HG02642 (cell line): Measurements from ENCODE around the gene ADH1B.
"Not testable (repeated sequence)": the region's sequence is repeated elsewhere in the genome, so short reads cannot be mapped to it uniquely, and the experiment has no call there.

Source experiments
- ATAC-seq: cut with Tn5 transposase; IDR thresholded peaks from one replicate; pipeline ENCODE4 v1.9.1; 2021; ENCODE audit warnings: mild to moderate bottlenecking; ENCODE audit not compliant: unreplicated experiment, poor library complexity

The ADH1B gene

DNA sequence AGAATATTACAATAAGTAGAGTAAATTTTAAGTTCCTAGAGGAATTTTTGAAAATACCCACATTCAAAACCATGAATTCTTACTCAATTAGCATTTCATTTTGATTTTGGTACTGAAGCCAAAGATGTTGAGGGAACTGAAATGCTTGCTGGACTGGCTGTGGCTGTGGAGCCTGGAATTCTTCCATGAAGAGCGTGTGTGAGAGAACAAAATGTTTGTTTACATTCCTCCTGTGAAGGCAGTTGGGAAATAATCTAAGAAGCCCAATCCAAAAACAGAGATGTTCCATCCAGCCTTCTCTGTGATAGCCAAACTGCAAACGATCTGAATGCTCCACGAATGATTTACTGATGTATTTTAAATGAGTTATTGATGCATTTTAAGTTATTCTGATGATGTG, 3.8 kb upstream of the ADH1B start:
- ATAC-seq, result no peak

DNA sequence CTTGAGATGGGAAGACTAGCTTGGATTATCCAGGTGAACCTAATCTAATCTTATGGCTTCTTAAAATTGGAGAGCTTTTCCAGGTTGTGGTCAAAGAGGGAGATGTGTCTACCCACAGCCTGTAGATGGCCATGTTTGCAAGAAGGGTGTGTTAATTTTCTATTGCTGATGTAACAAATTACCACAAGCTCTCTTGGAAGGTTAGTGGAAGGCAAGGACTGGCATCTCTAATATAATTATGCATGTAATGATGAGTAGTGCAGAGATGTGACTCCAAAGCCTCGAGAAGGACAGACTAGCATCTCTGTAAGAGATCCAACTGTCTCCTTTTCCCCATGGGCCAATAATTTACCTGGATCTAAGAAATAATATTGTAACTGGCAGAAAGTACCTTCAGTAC, 3.2 kb upstream of the ADH1B start:
- no peak for ATAC-seq

DNA sequence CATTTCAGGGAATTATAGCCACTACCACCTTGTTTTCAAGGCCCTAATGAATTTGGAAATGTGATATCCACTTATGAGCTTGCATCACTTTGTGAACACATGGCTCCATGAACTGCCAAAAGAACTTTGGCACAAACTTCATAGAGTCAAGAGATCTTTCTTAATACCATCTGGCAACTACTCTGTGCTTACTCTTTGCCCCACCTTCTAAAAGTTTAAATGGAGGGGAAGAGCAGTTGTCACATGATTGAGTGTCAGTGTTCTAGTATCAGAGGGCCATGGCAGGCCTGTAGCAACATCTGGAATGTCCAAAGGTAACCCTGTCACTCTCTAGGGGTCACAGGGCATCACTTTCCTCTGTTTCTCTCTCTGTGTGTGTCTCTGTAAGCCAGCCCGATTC, 2.6 kb upstream of the ADH1B start:
- ATAC-seq, result no peak

DNA sequence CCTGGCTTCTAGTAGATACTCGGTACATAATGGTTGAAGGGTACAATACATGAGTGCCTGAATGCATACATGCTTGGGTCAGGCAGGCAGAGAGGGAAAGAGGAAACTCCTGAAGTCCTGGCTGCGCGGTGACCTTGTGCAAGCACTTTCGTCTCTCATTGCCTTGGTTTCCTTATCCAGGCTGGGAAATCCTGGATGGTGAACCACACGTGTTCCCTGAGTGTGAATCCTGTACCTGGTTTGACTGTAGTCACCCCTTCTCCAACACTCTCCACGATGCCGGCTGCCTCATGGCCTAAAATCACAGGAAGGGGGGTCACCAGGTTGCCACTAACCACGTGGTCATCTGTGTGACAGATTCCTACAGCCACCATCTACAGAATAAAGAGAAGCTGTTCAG, 3.4 kb downstream of the ADH1B start:
- not testable (repeated sequence) for ATAC-seq

DNA sequence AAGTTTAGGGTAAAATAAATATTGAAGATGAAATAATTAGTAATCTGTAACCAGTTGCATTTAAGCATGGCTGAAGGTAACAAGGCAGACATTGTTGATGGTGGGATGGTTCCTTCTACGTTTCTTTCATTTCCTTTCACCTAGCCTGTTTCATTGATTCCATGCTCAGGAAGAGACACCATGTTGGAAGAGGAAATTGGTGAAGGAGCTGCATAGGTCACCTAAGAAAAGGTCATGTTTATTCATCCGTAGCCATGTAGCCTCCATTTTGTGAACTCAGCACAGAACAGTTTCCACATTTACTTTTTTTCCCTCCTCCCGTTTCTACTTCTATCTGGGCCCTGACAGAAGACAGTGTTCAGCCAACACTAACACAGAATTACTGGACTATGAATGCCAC, 3.8 kb downstream of the ADH1B start:
- ATAC-seq, result no peak

DNA sequence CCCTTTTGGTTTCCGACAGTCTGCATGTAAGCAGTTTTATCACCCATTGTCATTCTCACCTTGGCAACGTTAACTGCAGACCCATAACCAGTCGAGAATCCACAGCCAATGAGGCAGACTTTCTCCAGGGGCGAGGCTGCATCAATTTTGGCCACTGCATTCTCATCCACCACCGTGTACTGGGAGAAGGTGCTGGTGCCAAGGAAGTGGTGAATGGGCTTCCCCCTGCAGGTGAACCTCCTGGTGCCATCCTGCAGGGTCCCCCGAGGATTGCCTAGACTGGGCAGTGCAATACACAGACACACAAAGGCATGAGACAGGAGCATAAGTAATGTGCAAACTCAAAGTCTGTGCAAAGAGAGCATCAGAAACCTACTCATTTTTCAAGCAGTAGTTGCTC, 5.4 kb downstream of the ADH1B start:
- ATAC-seq, result no peak

DNA sequence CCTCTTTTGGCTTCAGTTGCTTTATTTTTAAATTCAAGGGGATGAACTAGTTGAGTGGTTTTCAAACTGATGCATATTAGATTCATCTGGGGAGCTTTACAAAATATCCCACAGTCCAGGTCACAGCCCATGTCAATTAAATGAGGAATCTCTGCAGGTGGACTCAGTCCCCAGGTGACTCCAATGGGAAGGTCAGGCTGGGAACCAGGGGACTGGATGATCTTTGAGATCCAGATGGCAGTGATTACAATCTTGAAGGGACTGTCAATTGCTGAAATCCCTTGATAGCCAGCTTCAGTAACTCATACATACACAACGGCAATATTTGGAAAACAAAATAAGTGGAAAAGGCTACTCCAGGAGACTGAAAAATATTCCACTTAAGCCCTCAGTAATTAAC, 7.0 kb downstream of the ADH1B start:
- no peak for ATAC-seq

DNA sequence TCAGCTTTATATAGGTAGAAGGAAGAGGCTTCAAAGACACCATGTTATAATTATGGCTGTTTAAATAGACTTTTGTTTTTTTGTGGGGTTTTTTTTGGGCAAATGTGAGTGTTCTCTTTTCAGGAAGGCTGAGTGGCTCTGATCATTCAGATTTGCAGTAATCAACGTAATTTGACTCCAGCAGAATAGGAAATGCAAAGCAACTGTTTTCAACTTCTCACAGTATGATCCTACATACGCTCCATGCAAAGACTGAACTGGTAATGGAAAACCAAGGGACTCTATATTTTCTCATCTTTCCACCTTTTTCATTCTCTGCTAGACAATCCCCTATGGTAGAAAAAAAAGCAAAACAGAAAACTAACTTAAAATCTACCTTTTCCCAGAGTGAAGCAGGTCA, 10.8 kb downstream of the ADH1B start:
- ATAC-seq, result no peak

DNA sequence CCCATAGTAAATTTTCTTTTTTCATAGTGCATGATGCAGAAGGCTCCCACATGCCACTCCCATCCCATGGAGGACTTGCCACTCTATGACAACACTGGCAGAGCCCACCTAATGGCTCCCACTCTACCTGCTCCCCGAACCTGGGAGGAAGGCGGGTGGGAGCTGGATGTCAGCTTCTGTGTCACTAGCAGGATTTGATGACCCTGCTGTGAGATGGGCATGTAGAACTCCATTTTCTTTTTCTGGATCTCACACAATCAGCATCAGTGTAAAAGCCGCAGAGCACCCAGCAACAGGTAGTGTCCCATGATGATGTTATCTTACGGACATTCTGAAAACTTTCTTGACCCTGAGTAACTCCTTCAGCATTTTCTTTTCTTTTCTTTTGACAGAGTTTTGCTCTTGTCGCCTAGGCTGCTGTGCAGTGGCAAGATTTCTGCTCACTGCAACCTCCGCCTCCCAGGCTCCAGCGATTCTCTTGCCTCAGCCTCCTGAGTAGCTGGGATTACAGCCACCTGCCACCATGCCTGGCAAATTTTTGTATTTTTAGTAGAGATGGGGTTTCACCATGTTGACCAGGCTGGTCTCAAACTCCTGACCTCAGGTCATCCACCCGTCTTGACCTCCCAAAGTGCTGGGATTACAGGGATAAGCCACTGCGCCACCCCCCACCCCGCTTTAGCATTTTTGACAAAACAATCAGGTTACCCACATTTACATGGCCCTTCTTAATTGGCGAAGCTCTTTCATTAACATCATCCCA, 15.4 kb downstream of the ADH1B start:
- no peak for ATAC-seq

DNA sequence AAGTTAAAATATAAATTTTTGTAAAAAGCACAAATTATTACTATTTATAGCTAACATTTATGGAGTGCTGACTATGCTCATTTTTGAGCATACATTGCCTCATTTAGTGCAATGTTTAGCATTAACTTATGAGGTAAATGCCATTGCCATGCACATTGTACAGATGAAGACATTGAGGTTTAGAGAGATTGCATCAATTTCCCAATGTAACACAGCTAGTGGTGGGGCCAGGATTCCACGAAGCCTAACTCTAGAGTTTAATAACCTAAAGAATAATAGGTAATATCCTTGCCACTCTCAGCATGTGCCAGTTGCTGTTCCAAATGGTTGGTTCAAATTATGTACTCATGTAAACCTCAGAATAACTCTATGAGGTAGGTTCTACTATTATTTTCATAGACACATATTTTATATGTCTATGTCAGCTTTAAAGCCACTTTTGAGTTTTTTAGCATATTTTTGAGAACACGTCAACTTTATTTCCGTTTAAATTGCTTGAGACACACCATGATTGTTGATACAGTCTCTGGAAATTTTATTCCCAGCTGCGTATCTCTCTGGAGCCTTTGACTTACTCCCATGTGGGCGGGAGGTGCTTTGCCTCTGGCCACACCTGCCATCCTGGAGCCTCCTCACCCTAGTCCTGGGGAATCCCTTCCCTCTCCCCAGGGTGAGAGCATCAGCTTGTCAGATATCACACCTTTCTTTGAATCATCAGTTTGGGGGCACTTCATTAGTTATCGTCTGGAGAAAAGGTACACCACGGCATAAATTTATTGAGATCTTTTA, 19.6 kb downstream of the ADH1B start:
- no peak for ATAC-seq

DNA sequence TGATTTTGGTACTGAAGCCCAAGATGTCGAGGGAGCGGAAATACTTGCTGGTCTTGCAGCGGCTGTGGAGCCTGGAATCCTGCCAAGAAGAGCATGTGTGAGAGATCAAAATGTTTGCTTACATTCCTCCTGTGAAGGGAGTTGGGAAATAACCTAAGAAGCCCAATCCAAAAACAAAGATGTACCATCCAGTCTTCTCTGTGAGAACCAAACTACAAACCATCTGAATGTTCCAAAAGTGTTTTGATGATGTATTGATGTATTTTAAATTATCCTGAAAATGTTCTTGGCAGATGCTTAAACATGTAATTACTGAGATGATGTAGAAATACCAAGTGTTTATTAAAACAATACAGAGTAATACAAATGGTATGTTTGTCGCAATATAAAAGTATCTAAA, 20.3 kb downstream of the ADH1B start:
- no peak for ATAC-seq

DNA sequence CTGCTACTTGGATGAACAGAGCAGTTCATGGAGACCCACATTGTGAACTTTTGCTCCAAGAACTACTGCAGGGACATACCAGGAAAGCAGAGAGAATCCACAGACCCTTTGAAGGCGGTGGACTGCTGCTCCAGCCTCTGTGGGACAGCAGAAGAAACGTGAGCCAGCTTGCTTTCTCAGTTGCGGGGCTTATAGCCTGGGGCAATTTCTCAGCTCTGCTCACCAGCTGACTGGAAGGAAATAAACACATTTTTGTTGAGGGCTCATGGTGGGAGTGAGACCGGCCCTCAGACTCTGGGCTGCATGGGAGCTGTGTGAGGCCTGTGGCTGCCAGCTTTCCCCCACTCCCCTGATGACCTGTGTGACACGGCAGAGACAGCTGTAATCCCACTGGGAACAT, 27.8 kb downstream of the ADH1B start:
- no peak for ATAC-seq

DNA sequence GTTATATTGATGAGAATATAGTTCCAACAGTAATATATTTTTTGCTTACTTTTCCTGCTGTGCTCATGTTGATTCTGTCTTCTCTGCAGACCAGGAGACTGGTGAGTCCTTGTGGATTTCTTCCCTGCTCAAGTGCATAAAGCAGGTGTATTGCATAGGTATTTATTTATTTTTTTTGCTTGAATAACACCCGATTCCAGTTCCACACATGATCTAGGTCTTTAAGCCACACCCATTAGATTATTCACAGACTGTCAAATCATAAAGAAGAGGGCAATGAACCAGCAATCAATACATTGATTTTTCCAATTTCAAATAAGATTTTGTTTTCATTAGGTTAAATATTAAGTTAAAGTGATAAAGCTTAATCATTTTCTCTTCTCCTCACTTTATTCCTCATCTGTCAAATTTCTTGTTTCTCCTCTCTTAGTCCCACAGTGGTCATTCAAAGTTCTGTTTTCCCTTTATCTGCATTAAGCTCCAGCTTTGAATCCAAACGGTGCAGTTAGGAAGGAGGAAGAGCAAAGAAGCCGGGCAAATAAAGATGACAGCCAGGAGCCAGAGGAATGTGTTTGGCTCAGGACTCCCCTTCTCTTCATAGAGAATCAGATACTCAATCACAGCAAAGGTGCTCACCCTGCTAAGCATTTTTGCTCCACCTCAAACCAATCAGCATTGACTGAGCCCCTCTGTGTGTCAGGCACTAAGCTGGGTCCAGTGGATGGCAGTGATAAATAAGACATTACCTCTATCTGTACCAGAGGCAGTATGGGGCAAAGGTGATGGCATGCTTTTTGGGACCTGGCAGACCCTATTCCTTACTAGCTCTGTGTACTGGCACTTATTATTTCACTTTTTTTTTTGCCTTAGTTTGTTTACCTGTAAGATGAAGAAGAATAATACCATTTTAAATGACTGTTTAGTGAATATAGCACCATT, 30.1 kb downstream of the ADH1B start, which contains the start of gene ADH1A:
ADH1A (minus strand) TSS at position 138 of the 939 bp plus-strand sequence; CDS start at position 67, 71 bp downstream.
- ATAC-seq, result no peak

DNA sequence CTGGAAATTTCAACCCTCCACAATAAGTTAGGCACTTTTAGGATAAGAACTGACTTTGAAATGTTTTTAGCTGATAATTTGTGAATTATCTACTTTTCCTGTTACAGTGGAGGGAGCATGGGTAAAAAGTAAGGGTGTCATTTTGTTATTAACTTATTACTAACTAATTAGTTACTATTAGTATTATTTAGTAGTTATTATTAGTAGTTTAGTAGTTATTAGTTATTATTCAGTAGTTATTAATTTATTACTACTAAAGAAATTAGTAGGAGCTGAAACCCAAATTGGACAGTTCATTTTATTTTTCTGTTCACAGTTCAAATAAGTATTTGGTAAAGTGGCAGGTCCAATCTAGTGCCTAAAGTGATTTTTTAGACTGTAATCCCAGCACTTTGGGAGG, 35.8 kb downstream of the ADH1B start:
- no peak for ATAC-seq

DNA sequence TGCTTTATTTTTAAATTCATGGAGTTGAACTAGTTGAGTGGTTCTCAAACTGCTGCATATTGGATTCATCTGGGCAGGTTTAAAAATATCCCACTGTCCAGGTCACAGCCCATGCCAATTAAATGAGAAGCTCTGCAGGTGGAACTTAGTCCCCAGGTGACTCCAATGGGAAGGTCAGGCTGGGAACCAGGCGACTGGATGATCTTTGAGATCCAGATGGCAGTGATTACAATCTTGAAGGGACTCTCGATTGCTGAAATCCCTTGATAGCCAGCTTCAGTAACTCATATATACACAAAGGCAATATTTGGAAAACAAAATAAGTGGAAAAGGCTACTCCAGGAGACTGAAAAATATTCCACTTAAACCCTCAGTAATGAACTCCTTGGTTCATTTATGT, 38.5 kb downstream of the ADH1B start:
- no peak for ATAC-seq

DNA sequence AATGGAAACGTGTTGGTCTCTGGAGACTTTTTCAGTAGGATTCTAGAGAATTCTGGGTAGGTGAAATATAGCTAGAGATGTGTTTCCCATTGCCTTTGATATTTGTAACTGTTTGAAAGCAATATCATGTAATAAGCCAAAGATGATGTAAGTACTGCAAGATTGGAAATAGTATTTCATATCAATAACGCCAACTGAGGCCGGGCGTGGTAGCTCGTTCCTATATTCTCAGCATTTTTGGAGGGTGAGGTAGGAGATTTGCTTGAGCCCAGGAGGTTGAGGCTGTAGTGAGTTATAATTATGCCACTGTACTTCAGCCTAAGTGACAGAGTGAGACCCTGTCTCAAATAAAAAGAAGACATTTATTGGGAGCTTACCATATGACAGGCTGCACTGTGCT, 39.9 kb downstream of the ADH1B start:
- no peak for ATAC-seq

DNA sequence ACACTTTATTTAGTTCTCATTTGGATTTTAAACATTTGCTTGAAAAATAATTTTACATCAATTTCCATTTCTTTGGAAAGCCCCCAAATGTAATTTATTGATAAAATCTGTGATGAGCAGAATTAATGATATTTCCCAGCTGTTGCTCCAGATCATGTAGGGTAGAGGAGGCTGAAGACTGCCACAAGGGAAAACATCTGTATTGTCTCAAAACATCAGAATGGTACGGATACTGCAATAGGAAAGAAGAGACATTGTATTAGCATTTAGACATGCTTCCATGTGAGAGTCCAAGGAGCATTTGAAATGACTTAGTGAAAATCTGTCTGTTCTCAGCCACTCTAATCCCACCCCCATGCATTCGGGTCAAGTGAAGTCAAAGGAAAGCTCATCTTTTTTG, 44.8 kb downstream of the ADH1B start:
- ATAC-seq, result no peak

DNA sequence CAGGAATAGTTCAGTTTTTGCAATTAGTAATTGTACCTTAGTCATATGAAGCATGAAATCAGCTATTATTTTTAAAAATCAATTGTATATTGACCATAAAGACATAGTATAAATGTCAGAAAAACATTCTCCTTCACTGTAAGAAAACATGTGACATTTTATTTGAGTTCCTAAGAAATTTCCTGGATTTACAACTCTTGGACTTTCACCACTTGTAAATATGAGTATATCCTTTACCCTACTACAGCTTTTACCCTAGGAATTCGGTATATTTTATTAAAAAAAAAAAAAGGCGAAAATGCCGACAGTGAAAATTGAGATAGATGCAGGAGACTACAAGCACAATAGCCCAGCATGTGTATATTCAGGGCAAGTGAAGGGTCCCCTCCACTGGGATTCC, 45.3 kb downstream of the ADH1B start:
- ATAC-seq, result no peak

DNA sequence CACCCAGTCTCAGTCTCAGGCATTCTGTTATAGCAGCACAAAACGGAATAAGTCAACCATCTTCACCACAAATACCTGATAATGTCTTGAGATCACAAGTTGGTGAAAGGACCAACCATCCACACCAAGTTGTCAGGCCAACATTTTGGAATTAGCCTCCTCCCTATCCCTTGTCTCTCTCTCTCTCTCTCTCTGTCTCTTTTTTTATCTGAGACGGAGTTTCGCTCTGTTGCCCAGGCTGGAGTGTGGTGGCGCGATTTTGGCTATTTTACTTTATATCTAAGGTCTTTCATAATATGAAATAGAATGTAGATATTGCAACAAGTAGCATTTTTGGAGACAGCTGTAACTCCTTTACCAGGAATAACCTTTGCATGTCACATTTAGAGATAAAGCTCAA, 46.2 kb downstream of the ADH1B start:
- no peak for ATAC-seq

DNA sequence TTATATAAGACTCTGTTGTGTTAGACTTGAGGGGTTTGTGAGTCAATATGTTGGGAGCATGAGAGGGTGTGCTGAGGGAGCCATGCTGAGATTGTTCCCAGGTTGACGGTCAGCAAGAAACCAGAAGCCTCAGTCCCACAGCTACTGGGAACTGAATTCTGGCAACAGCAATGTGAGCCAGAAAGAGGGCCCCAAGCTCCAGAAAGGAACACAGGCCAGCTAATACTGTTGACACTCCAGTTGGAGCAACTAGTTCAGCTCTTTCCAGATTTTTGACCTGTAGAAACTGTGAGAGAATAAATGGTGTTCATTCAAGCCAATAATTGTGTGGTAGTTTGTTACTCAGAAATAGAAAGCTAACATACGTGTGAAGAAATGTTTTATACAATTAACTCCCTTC, 47.5 kb downstream of the ADH1B start:
- no peak for ATAC-seq

DNA sequence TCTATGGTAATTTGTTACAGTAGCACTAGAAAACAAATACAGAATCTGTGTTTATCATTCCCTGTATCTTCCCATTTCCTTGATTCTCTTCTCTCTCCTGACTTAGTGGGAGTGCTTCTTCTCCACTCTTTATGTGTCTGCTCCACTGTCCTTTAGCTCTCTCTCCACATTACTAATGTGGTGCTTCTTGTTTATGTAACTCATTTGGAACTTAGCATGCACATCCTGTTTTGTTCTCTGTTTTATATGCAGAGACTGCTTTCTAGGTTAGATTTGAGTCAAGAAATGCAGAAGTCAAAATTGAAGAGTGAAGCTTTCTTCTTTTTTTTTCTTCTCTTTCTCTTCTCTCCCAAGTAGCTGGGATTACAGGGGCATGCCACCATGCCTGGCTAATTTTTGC, 56.3 kb downstream of the ADH1B start:
- no peak for ATAC-seq
